K562 (cell line): ENCODE data around the gene NEK3. TPM values are rescaled to one million over a fixed set of nuclear protein-coding genes. Genes with fewer than 3 reads are reported as not detected.

Experiments used
- ARID1B ChIP-seq: fragments of 450-650 bp; IDR thresholded peaks from 2 replicates; pipeline ENCODE4 v1.6.1; 2016; ENCODE audit warnings: antibody characterized with exemption, mild to moderate bottlenecking, inconsistent platforms
- CBFA2T2 ChIP-seq: fragments of 450-650 bp; conservative IDR thresholded peaks from 2 replicates; pipeline ENCODE4 v1.6.1; 2017; ENCODE audit warnings: mild to moderate bottlenecking
- E2F8 ChIP-seq: fragments of 450-650 bp; IDR thresholded peaks from 2 replicates; pipeline ENCODE4 v1.7.1; 2018; ENCODE audit warnings: mild to moderate bottlenecking, low read depth; ENCODE audit not compliant: partially characterized antibody
- ESRRA ChIP-seq: fragments of 450-650 bp; IDR thresholded peaks from 2 replicates; pipeline ENCODE4 v1.6.1; 2014; ENCODE audit warnings: low read depth, mild to moderate bottlenecking, moderate library complexity, borderline replicate concordance
- FOXA1 ChIP-seq: fragments of 450-650 bp; IDR thresholded peaks from 2 replicates; pipeline ENCODE4 v1.6.1; 2016; ENCODE audit warnings: mild to moderate bottlenecking, borderline replicate concordance
- ID3 ChIP-seq, 2 experiments: fragments of 250-450 bp in 1 of 2; fragments of 450-650 bp in 1 of 2; sonication (Bioruptor Pico) in 1 of 2; IDR thresholded peaks; 2 replicates each; pipeline versions ENCODE4 v1.6.1 to v1.8.0; 2016 to 2021; ENCODE audit warnings: mild to moderate bottlenecking in 2 of 2, moderate library complexity in 2 of 2, missing compliant biosample characterization in 1 of 2, missing genetic modification characterization in 1 of 2
- KLF16 ChIP-seq: IDR thresholded peaks from 2 replicates; pipeline ENCODE4 v1.6.1; 2016; ENCODE audit warnings: antibody characterized with exemption
- MEIS2 ChIP-seq: fragments of 450-650 bp; IDR thresholded peaks from 2 replicates; pipeline ENCODE4 v1.6.1; 2014; ENCODE audit warnings: mild to moderate bottlenecking; ENCODE audit not compliant: partially characterized antibody
- NCOR1 ChIP-seq: fragments of 450-650 bp; IDR thresholded peaks from 2 replicates; pipeline ENCODE4 v1.6.1; 2016; ENCODE audit warnings: mild to moderate bottlenecking, moderate library complexity
- TAL1 ChIP-seq: fragments of 450-650 bp; IDR thresholded peaks from 2 replicates; pipeline ENCODE4 v1.6.1; 2016; ENCODE audit warnings: mild to moderate bottlenecking
- TCF3 ChIP-seq: sonication (generic); formaldehyde crosslinking; IDR thresholded peaks from 2 replicates; pipeline ENCODE4 v1.4.0; 2020; ENCODE audit warnings: mild to moderate bottlenecking, missing genetic modification reagents
- TEAD4 ChIP-seq, 2 experiments: sonication (generic) in 1 of 2; formaldehyde crosslinking in 1 of 2; IDR thresholded peaks; 2 replicates each; pipeline versions ENCODE4 v1.6.1 to v1.8.0; 2012 to 2022; ENCODE audit warnings: borderline replicate concordance in 1 of 2, inconsistent platforms in 1 of 2, low read length in 1 of 2, mild to moderate bottlenecking in 1 of 2, missing genetic modification reagents in 1 of 2
- ZBTB40 ChIP-seq, 2 experiments: fragments of 450-650 bp in 1 of 2; sonication (generic) in 1 of 2; formaldehyde crosslinking in 1 of 2; IDR thresholded peaks; 2 replicates each; pipeline versions ENCODE4 v1.7.1 to v1.9.0; 2016 to 2022; ENCODE audit warnings: inconsistent platforms in 1 of 2, mild to moderate bottlenecking in 1 of 2, missing genetic modification reagents in 1 of 2
- polyA plus RNA-seq, 8 experiments: library from polyadenylated mRNA; depleted of rRNA in 4 of 8; stranded (reverse) in 5 of 8; unstranded in 3 of 8; fragments of >200 nt; fragmentation: Nextera tagmentation in 2 of 8; fragmentation: Illumina TruSeq in 1 of 8; extraction: Ambion mirVana in 2 of 8; extraction: Trizol in 1 of 8; gene quantifications; 2 replicates each; pipeline versions ENCODE4 v1.2.1 to v1.2.3, GENCODE V29; 2011 to 2014; ENCODE audit warnings: inconsistent platforms in 1 of 8, missing spikeins in 1 of 8
- total RNA-seq, 7 experiments: library from RNA; depleted of rRNA in 6 of 7; stranded (reverse); fragments of >200 nt in 6 of 7; fragmentation: Illumina TruSeq in 2 of 7; extraction: Trizol in 2 of 7; gene quantifications; 2 replicates each; pipeline versions ENCODE4 v1.2.1 to v1.2.3, GENCODE V29; 2011 to 2021; ENCODE audit warnings: low replicate concordance in 1 of 7

Gene NEK3
- total and polyA plus RNA-seq, 9 of the 15 experiments (the other 6 are each of a cell fraction or from before 2014, with no cell fraction given) = 6.2 to 11.0 (median 9.3) TPM

- TF ChIP-seq ZBTB40 (IDR thresholded peaks at IDR 0.05) (no peak), ZBTB40 (CRISPR knock-in tag; IDR thresholded peaks at IDR 0.05) (no peak), MEIS2 (peak; percentile 6), E2F8 (no peak), KLF16 (peak; percentile 45; the same call in 1 of the 2 replicates), TAL1 (peak; percentile 54), ARID1B (peak; percentile 48), TCF3 (CRISPR knock-in tag) (peak; percentile 38), ID3 (CRISPR knock-in tag; IDR thresholded peaks at IDR 0.05) (no peak), ID3 (tag; IDR thresholded peaks at IDR 0.05) (peak; percentile 49; the same call in 1 of the 2 replicates), NCOR1 (peak; percentile 48; the same call in 1 of the 2 replicates), FOXA1 (no peak), CBFA2T2 (peak; percentile 72), ESRRA (peak; percentile 83; the same call in 1 of the 2 replicates), TEAD4 (IDR thresholded peaks at IDR 0.05; ENCODE audit: low read length) (peak; percentile 54), TEAD4 (CRISPR knock-in tag; IDR thresholded peaks at IDR 0.05; ENCODE audit: borderline replicate concordance) (no peak)
Measured at GRCh38 chr13:52162279-52163101, 3.1 kb upstream of the NEK3 start (continued).
